Right lobe of liver (tissue), 6 donors: ENCODE data around the gene HNRNPLL. TPM values are rescaled to one million over a fixed set of nuclear protein-coding genes. Genes with fewer than 3 reads are reported as not detected.

Experiments used
- ATAC-seq, 4 donors: fragments of 200-7000 bp; cut with Tn5 transposase; one replicate each; pipeline ENCODE4 v1.9.1; 2020; ENCODE audit warnings: mild to moderate bottlenecking in 4 of 4, moderate library complexity in 4 of 4
- DNase-seq, 3 donors: peaks; one replicate each; pipeline ENCODE4 v3.0.0-alpha.2; 2020
- H3K27ac ChIP-seq, 3 donors: fragments of 200-600 bp; one replicate each; pipeline ENCODE4 v1.8.0; 2022
- H3K27me3 ChIP-seq, 2 donors: fragments of 200-600 bp; one replicate each; pipeline ENCODE4 v1.8.0; 2022
- H3K36me3 ChIP-seq, 4 donors: fragments of 200-600 bp; sonication (generic) in 1 of 4; one replicate each; pipeline versions ENCODE4 v1.5.1 to v1.8.0; 2017 to 2022; ENCODE audit warnings: control low read depth in 1 of 4
- H3K4me1 ChIP-seq, 4 donors: fragments of 200-600 bp; sonication (generic) in 1 of 4; one replicate each; pipeline versions ENCODE4 v1.5.1 to v1.8.0; 2017 to 2022; ENCODE audit warnings: control low read depth in 1 of 4
- H3K4me3 ChIP-seq, 3 donors: fragments of 200-600 bp; one replicate each; pipeline ENCODE4 v1.8.0; 2022
- H3K9me3 ChIP-seq, 4 donors: fragments of 200-600 bp; sonication (generic) in 1 of 4; one replicate each; pipeline versions ENCODE4 v1.5.1 to v1.8.0; 2017 to 2022; ENCODE audit warnings: control low read depth in 1 of 4
- POLR2A ChIP-seq: fragments of 450-650 bp; IDR thresholded peaks from one replicate; pipeline ENCODE4 v1.6.1; 2017; ENCODE audit warnings: antibody characterized with exemption, mild to moderate bottlenecking
- WGBS: methylation state at CpG from one replicate; pipeline ENCODE4 v1.1.6; 2018; ENCODE audit warnings: low coverage, low lambda C conversion rate; ENCODE audit not compliant: insufficient coverage; ENCODE audit errors: missing lambda C conversion rate; 5-methylcytosine and 5-hydroxymethylcytosine counted together
- intact Hi-C, 2 donors: fragments of 100-400 bp; cut with DNase I; formaldehyde crosslinking; loops; one replicate each; pipeline versions ENCODE4 v1.11.2 to v1.14.1; 2022
- total RNA-seq, 6 experiments: library from RNA; depleted of rRNA in 2 of 6; stranded (reverse); fragments of >200 nt in 2 of 6; fragmentation: NEBNext Ultra II Directional in 3 of 6; extraction: Animal tissue kit (Norgen Biotek cat#: 25700) in 3 of 6; gene quantifications; one replicate each; pipeline versions ENCODE4 v1.1.0 to v1.2.4, GENCODE V29; 2016 to 2023
- TF ChIP-seq, protein P1 (sequence below), 4 donors: fragments of 200-600 bp in 3 of 4; fragments of 450-650 bp in 1 of 4; IDR thresholded peaks; one replicate each; pipeline versions ENCODE4 v1.5.1 to v1.8.0; 2016 to 2022; ENCODE audit warnings: antibody characterized with exemption in 4 of 4, mild to moderate bottlenecking in 2 of 4
- donor health status: DM: no; HTN: yes; CAD: no.
- donor health status: DM: no; HTN: no; CAD: no.
- donor health status: DM: no; HTN: no; CAD: no.
- donor health status: DM: no; HTN: yes; CAD: no.
- donor health status: DM: no; HTN: yes; CAD: no.

HNRNPLL gene
- total RNA-seq, 6 experiments from 2014 or later, result 9.2 to 15.9 (median 13.9) TPM

DNA sequence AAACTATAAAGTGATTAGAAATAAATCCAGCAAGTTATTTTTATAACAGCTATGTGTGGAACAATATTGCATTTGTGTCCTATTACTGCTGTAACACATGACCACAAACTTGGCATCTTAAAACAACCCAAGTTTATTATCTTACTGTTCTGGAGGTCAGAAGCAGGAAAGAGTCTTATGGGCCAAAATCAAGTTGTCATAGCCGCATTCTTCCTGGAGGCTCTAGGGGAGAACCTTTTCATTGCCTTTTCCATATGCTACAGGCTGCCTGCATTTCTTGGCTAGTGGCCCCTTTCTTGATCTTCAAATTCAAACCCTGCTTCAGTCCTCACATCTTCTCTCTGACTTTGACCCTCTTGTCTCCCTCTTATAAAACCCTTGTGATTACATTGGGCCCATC is 27.0 kb upstream of the HNRNPLL start:
- Histone ChIP-seq H3K4me1 (no peaks in the 10 kb centered on the region), H3K36me3 (no peaks in the 10 kb centered on the region), H3K27me3 (no peaks in the 10 kb centered on the region), H3K27ac (no peak overlapping the region), H3K4me3 (no peak overlapping the region), H3K9me3 (no peaks in the 10 kb centered on the region)
- intact Hi-C loops, result no loop called here
- no CpG with 5 or more reads among the region's 1 CpG for WGBS
- ATAC-seq (no peak), DNase-seq (no peak)
- TF ChIP-seq, protein P1, sequence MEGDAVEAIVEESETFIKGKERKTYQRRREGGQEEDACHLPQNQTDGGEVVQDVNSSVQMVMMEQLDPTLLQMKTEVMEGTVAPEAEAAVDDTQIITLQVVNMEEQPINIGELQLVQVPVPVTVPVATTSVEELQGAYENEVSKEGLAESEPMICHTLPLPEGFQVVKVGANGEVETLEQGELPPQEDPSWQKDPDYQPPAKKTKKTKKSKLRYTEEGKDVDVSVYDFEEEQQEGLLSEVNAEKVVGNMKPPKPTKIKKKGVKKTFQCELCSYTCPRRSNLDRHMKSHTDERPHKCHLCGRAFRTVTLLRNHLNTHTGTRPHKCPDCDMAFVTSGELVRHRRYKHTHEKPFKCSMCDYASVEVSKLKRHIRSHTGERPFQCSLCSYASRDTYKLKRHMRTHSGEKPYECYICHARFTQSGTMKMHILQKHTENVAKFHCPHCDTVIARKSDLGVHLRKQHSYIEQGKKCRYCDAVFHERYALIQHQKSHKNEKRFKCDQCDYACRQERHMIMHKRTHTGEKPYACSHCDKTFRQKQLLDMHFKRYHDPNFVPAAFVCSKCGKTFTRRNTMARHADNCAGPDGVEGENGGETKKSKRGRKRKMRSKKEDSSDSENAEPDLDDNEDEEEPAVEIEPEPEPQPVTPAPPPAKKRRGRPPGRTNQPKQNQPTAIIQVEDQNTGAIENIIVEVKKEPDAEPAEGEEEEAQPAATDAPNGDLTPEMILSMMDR (IDR thresholded peaks at IDR 0.05), result no peak
- no peak for TF ChIP-seq POLR2A

DNA sequence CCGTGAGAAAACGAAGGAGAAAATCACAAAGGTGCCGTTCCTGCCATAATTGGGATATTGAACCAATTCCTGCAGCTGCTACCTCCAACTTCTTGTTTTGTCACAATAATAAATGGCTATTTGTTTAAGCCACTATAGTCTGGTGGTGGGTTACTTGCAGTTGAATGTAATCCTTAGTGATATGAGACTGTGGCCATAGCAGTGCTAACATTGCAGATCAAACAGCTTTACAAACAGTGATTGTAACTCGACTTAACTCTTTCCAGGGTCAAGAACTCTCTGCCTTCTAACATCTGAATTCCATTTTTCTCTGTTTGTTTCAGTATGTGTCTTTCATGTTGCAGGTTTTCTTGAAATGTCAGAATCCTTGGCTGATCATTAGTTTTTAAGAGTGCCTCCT is 24.7 kb upstream of the HNRNPLL start:
- 55% methylated on average over 4 of the region's 4 CpGs for WGBS
- Histone ChIP-seq H3K27ac (no peak overlapping the region), H3K4me1 (no peaks in the 10 kb centered on the region), H3K36me3 (no peaks in the 10 kb centered on the region), H3K4me3 (no peak overlapping the region), H3K27me3 (no peaks in the 10 kb centered on the region), H3K9me3 (no peaks in the 10 kb centered on the region)
- intact Hi-C loops, result no loop called here
- no peak for DNase-seq
- TF ChIP-seq POLR2A, result no peak
- TF ChIP-seq, protein P1 (IDR thresholded peaks at IDR 0.05), result no peak
- ATAC-seq, result no peak

DNA sequence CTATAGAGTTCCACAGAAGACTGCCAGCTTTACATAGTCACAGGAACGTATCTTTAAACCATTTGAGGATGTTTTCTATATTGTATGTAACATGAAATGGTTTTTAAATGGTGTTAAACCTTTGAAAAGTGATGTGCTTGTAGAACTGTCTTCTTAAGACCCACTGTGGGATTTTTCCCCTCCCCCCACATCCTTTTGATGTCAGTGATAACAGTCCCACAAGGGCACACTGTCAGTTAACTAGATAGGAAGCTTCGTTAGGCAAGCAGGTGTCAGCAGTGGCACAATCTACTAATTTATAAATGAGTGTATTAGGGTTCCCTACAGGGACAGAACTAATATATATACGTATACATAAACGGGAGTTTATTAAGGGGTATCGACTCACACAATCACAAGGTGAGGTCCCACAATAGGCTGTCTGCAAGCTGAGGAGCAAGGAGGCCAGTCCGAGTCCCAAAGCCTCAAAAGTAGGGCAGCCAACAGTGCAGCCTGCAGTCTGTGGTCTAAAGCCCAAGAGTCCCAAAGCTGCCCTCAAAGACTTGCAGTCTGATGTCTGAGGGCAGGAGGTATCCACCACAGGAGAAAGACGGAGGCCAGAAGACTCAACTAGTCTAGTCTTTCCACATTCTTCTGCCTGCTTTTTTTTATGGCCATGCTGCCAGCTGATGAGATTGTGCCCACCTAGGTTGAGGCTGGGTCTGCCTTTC is 23.8 kb upstream of the HNRNPLL start:
- intact Hi-C loops, result no loop called here
- 88% methylated on average over 6 of the region's 7 CpGs for WGBS

DNA sequence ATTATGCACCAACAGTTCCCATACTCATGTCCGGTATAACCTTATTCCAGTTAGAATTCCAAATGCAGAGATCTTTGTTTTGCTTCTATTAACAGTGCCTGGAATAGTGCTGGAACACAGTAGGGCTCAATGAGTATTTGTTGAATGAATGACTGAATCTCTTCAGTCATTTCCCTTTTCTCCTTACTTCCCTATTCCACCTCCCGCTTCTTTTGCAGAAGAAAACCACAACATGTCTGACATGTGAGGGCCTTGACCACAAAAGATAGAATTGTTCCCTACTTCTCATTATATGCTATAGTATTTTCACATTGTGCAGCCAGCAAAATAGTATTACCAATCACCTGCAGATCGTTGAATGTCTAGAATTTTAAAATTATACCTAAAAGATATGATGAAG is 19.5 kb upstream of the HNRNPLL start:
- H3K4me3 ChIP-seq, result no peak overlapping the region
- intact Hi-C loops, result no loop called here
- TF ChIP-seq, protein P1 (IDR thresholded peaks at IDR 0.05), result no peak
- TF ChIP-seq POLR2A, result no peak
- H3K36me3 ChIP-seq, result no peaks in the 10 kb centered on the region
- 72% methylated on average over 3 of the region's 3 CpGs for WGBS
- DNase-seq (no peak), ATAC-seq (peak in 2 of 4 donors; percentile 21 to 32)
- no peaks in the 10 kb centered on the region for H3K4me1 ChIP-seq
- no peaks in the 10 kb centered on the region for H3K9me3 ChIP-seq
- H3K27ac ChIP-seq, result no peak overlapping the region
- no peaks in the 10 kb centered on the region for H3K27me3 ChIP-seq

More for the DNA sequence above, 23.8 kb upstream of the HNRNPLL start:
- H3K27me3 ChIP-seq, result no peaks in the 10 kb centered on the region
- H3K4me1 ChIP-seq, result no peaks in the 10 kb centered on the region
- ATAC-seq, result no peak
- TF ChIP-seq, protein P1 (IDR thresholded peaks at IDR 0.05), result no peak
- TF ChIP-seq POLR2A, result no peak
- DNase-seq, result no peak
- no peaks in the 10 kb centered on the region for H3K36me3 ChIP-seq
- H3K4me3 ChIP-seq, result no peak overlapping the region
- no peaks in the 10 kb centered on the region for H3K9me3 ChIP-seq
- no peak overlapping the region for H3K27ac ChIP-seq
